Measurements from ENCODE around the gene PINK1.

- no peak for TF ChIP-seq MZF1 (CRISPR knock-in tag; IDR thresholded peaks at IDR 0.05; ENCODE audit: borderline replicate concordance)
- TF ChIP-seq HCFC1 (IDR thresholded peaks at IDR 0.05; ENCODE audit: low read depth, low read length) = no peak
- no peak for TF ChIP-seq RAD21 (CRISPR knock-in tag; IDR thresholded peaks at IDR 0.05)
- TF ChIP-seq SIN3A (IDR thresholded peaks at IDR 0.05; ENCODE audit: borderline replicate concordance, low read depth, low read length) = no peak
- TF ChIP-seq BCL3 (CRISPR knock-in tag; IDR thresholded peaks at IDR 0.05) = no peak
- TF ChIP-seq ZFP41 (CRISPR knock-in tag; IDR thresholded peaks at IDR 0.05; ENCODE audit: borderline replicate concordance) = no peak
- no peak for TF ChIP-seq SAFB2 (CRISPR knock-in tag; IDR thresholded peaks at IDR 0.05; ENCODE audit: borderline replicate concordance, low read depth)
- no peak for TF ChIP-seq NCOR1 (IDR thresholded peaks at IDR 0.05; ENCODE audit: borderline replicate concordance, low read length)
- TF ChIP-seq, protein P1, sequence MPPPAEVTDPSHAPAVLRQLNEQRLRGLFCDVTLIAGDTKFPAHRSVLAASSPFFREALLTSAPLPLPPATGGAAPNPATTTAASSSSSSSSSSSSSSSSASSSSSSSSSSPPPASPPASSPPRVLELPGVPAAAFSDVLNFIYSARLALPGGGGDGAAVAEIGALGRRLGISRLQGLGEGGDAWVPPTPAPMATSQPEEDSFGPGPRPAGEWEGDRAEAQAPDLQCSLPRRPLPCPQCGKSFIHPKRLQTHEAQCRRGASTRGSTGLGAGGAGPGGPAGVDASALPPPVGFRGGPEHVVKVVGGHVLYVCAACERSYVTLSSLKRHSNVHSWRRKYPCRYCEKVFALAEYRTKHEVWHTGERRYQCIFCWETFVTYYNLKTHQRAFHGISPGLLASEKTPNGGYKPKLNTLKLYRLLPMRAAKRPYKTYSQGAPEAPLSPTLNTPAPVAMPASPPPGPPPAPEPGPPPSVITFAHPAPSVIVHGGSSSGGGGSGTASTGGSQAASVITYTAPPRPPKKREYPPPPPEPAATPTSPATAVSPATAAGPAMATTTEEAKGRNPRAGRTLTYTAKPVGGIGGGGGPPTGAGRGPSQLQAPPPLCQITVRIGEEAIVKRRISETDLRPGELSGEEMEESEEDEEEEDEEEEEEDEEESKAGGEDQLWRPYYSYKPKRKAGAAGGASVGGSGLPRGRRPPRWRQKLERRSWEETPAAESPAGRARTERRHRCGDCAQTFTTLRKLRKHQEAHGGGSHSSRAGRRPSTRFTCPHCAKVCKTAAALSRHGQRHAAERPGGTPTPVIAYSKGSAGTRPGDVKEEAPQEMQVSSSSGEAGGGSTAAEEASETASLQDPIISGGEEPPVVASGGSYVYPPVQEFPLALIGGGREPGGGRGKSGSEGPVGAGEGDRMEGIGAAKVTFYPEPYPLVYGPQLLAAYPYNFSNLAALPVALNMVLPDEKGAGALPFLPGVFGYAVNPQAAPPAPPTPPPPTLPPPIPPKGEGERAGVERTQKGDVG (CRISPR knock-in tag; IDR thresholded peaks at IDR 0.05; ENCODE audit: borderline replicate concordance) = no peak
- TF ChIP-seq, protein P2, sequence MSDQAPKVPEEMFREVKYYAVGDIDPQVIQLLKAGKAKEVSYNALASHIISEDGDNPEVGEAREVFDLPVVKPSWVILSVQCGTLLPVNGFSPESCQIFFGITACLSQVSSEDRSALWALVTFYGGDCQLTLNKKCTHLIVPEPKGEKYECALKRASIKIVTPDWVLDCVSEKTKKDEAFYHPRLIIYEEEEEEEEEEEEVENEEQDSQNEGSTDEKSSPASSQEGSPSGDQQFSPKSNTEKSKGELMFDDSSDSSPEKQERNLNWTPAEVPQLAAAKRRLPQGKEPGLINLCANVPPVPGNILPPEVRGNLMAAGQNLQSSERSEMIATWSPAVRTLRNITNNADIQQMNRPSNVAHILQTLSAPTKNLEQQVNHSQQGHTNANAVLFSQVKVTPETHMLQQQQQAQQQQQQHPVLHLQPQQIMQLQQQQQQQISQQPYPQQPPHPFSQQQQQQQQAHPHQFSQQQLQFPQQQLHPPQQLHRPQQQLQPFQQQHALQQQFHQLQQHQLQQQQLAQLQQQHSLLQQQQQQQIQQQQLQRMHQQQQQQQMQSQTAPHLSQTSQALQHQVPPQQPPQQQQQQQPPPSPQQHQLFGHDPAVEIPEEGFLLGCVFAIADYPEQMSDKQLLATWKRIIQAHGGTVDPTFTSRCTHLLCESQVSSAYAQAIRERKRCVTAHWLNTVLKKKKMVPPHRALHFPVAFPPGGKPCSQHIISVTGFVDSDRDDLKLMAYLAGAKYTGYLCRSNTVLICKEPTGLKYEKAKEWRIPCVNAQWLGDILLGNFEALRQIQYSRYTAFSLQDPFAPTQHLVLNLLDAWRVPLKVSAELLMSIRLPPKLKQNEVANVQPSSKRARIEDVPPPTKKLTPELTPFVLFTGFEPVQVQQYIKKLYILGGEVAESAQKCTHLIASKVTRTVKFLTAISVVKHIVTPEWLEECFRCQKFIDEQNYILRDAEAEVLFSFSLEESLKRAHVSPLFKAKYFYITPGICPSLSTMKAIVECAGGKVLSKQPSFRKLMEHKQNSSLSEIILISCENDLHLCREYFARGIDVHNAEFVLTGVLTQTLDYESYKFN (CRISPR knock-in tag; conservative IDR thresholded peaks at IDR 0.05) = no peak
- no peak for TF ChIP-seq POLR2A (IDR thresholded peaks at IDR 0.05; ENCODE audit: insufficient read depth in 1 of 2, low read depth in 2 of 2, low read length in 2 of 2)
- TF ChIP-seq ATF6 (CRISPR knock-in tag; conservative IDR thresholded peaks at IDR 0.05) = no peak
Measured at GRCh38 chr1:20660363-20660762, 27.1 kb downstream of the PINK1 start.

Measured in HepG2 (cell line).